K562 (cell line): ENCODE results near the gene STX12. TPM values are rescaled to one million over a fixed set of nuclear protein-coding genes. Genes with fewer than 3 reads are reported as not detected.

Experiments
- CBFA2T2 ChIP-seq: fragments of 450-650 bp; conservative IDR thresholded peaks from 2 replicates; pipeline ENCODE4 v1.6.1; 2017; ENCODE audit warnings: mild to moderate bottlenecking
- CCAR2 ChIP-seq: fragments of 200-400 bp; formaldehyde crosslinking; IDR thresholded peaks from 2 replicates; pipeline ENCODE4 v1.6.1; 2017; ENCODE audit warnings: mild to moderate bottlenecking, low read depth, low read length
- DEAF1 ChIP-seq: fragments of 450-650 bp; formaldehyde crosslinking; IDR thresholded peaks from 2 replicates; pipeline ENCODE4 v1.4.0; 2020; ENCODE audit warnings: mild to moderate bottlenecking, moderate library complexity
- FOXP4 ChIP-seq: sonication (generic); formaldehyde crosslinking; IDR thresholded peaks from 2 replicates; pipeline ENCODE4 v1.8.0; 2022; ENCODE audit warnings: mild to moderate bottlenecking, missing genetic modification reagents, borderline replicate concordance
- HINFP ChIP-seq: fragments of 450-650 bp; conservative IDR thresholded peaks from 2 replicates; pipeline ENCODE4 v1.6.1; 2016; ENCODE audit warnings: missing genetic modification characterization, low read depth, mild to moderate bottlenecking, control low read depth, missing compliant biosample characterization
- HOXB6 ChIP-seq: fragments of 250-450 bp; sonication (Bioruptor Pico); IDR thresholded peaks from 2 replicates; pipeline ENCODE4 v1.5.1; 2022; ENCODE audit warnings: mild to moderate bottlenecking, borderline replicate concordance
- JUN ChIP-seq, 2 experiments: sonication (generic) in 1 of 2; formaldehyde crosslinking in 1 of 2; IDR thresholded peaks; 2 replicates each; pipeline versions ENCODE4 v1.6.1 to v1.8.0; 2012 to 2022; ENCODE audit warnings: borderline replicate concordance in 2 of 2, mild to moderate bottlenecking in 2 of 2, improper control_type of control experiment in 1 of 2, low read depth in 1 of 2, low read length in 1 of 2, missing genetic modification reagents in 1 of 2
- NRF1 ChIP-seq, 2 experiments: fragments of 450-650 bp; IDR thresholded peaks in 1 of 2; conservative IDR thresholded peaks in 1 of 2; 2 replicates each; pipeline ENCODE4 v1.6.1; 2014; ENCODE audit warnings: mild to moderate bottlenecking in 2 of 2
- PRPF4 ChIP-seq: fragments of 200-400 bp; formaldehyde crosslinking; IDR thresholded peaks from one replicate; pipeline ENCODE4 v1.6.1; 2017; ENCODE audit warnings: low read length, low read depth, mild to moderate bottlenecking; ENCODE audit not compliant: insufficient read depth, poor library complexity, severe bottlenecking
- TAF9B ChIP-seq: fragments of 450-650 bp; IDR thresholded peaks from 2 replicates; pipeline ENCODE4 v1.6.1; 2018; ENCODE audit warnings: mild to moderate bottlenecking; ENCODE audit not compliant: partially characterized antibody
- TBL1XR1 ChIP-seq, 2 experiments: IDR thresholded peaks; 2 replicates each; pipeline ENCODE4 v1.6.1; 2012; ENCODE audit warnings: improper control_type of control experiment in 2 of 2, low read length in 2 of 2, mild to moderate bottlenecking in 1 of 2
- ZNF274 ChIP-seq: IDR thresholded peaks from 2 replicates; pipeline ENCODE4 v1.6.1; 2011; ENCODE audit warnings: low read depth, mild to moderate bottlenecking, low read length, moderate library complexity, borderline replicate concordance
- polyA plus RNA-seq, 8 experiments: library from polyadenylated mRNA; depleted of rRNA in 4 of 8; stranded (reverse) in 5 of 8; unstranded in 3 of 8; fragments of >200 nt; fragmentation: Nextera tagmentation in 2 of 8; fragmentation: Illumina TruSeq in 1 of 8; extraction: Ambion mirVana in 2 of 8; extraction: Trizol in 1 of 8; gene quantifications; 2 replicates each; pipeline versions ENCODE4 v1.2.1 to v1.2.3, GENCODE V29; 2011 to 2014; ENCODE audit warnings: inconsistent platforms in 1 of 8, missing spikeins in 1 of 8
- total RNA-seq, 7 experiments: library from RNA; depleted of rRNA in 6 of 7; stranded (reverse); fragments of >200 nt in 6 of 7; fragmentation: Illumina TruSeq in 2 of 7; extraction: Trizol in 2 of 7; gene quantifications; 2 replicates each; pipeline versions ENCODE4 v1.2.1 to v1.2.3, GENCODE V29; 2011 to 2021; ENCODE audit warnings: low replicate concordance in 1 of 7
- TF ChIP-seq, protein P1 (sequence below): fragments of 250-450 bp; sonication (Bioruptor Pico); IDR thresholded peaks from 2 replicates; pipeline ENCODE4 v1.5.0; 2021
- TF ChIP-seq, protein P2 (sequence below): fragments of 250-450 bp; sonication (Bioruptor Pico); IDR thresholded peaks from 2 replicates; pipeline ENCODE4 v1.4.0; 2020; ENCODE audit warnings: mild to moderate bottlenecking, moderate library complexity, borderline replicate concordance

The STX12 gene
- total and polyA plus RNA-seq, 9 of the 15 experiments (the other 6 are each of a cell fraction or from before 2014, with no cell fraction given): 16.9 to 31.3 (median 25.7) TPM

- TF ChIP-seq JUN (IDR thresholded peaks at IDR 0.05; ENCODE audit: borderline replicate concordance, low read depth, low read length) (peak; percentile 31; the same call in 1 of the 2 replicates), JUN (CRISPR knock-in tag; IDR thresholded peaks at IDR 0.05; ENCODE audit: borderline replicate concordance) (no peak), TBL1XR1 (IDR thresholded peaks at IDR 0.05; ENCODE audit: low read length in 2 of 2) (no peak), HOXB6 (CRISPR knock-in tag) (no peak), TAF9B (no peak), DEAF1 (CRISPR knock-in tag) (no peak), CBFA2T2 (no peak), ZNF274 (no peak), NRF1 (conservative IDR thresholded peaks at IDR 0.05 in 1 of 2, IDR thresholded peaks at IDR 0.05 in 1 of 2) (peak; percentile 31 to 43; a peak in 2 of 4 replicates), HINFP (tag) (no peak), FOXP4 (CRISPR knock-in tag) (no peak), CCAR2 (no peak), PRPF4 (no peak)
- TF ChIP-seq, protein P1, sequence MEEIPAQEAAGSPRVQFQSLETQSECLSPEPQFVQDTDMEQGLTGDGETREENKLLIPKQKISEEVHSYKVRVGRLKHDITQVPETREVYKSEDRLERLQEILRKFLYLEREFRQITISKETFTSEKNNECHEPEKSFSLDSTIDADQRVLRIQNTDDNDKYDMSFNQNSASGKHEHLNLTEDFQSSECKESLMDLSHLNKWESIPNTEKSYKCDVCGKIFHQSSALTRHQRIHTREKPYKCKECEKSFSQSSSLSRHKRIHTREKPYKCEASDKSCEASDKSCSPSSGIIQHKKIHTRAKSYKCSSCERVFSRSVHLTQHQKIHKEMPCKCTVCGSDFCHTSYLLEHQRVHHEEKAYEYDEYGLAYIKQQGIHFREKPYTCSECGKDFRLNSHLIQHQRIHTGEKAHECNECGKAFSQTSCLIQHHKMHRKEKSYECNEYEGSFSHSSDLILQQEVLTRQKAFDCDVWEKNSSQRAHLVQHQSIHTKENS (CRISPR knock-in tag): no peak
- TF ChIP-seq, protein P2, sequence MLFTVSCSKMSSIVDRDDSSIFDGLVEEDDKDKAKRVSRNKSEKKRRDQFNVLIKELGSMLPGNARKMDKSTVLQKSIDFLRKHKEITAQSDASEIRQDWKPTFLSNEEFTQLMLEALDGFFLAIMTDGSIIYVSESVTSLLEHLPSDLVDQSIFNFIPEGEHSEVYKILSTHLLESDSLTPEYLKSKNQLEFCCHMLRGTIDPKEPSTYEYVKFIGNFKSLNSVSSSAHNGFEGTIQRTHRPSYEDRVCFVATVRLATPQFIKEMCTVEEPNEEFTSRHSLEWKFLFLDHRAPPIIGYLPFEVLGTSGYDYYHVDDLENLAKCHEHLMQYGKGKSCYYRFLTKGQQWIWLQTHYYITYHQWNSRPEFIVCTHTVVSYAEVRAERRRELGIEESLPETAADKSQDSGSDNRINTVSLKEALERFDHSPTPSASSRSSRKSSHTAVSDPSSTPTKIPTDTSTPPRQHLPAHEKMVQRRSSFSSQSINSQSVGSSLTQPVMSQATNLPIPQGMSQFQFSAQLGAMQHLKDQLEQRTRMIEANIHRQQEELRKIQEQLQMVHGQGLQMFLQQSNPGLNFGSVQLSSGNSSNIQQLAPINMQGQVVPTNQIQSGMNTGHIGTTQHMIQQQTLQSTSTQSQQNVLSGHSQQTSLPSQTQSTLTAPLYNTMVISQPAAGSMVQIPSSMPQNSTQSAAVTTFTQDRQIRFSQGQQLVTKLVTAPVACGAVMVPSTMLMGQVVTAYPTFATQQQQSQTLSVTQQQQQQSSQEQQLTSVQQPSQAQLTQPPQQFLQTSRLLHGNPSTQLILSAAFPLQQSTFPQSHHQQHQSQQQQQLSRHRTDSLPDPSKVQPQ (CRISPR knock-in tag): no peak
Observed at GRCh38 chr1:27862671-27863537, 89.9 kb downstream of the STX12 start (continued).
